GM23338 (cell line): Measurements from ENCODE around the gene CST9. TPM values are rescaled to one million over a fixed set of nuclear protein-coding genes. Genes with fewer than 3 reads are reported as not detected.
"Not testable (repeated sequence)": the region's sequence is repeated elsewhere in the genome, so short reads cannot be mapped to it uniquely, and the experiment has no call there.

Experiments used
- ATAC-seq: fragments of 200-7000 bp; cut with Tn5 transposase; 3 replicates; pipeline ENCODE4 v1.9.1; 2020
- DNase-seq: peaks from one replicate; pipeline ENCODE4 v3.0.0-alpha.2; 2015; ENCODE audit warnings: low spot score
- H2AFZ ChIP-seq: fragments of 200-600 bp; sonication (generic); 2 replicates; pipeline ENCODE4 v1.8.0; 2016; ENCODE audit warnings: antibody characterized with exemption, mild to moderate bottlenecking, moderate library complexity
- H3F3A ChIP-seq: fragments of 200-600 bp; sonication (generic); replicated peaks from 2 replicates; pipeline ENCODE4 v1.8.0; 2017; ENCODE audit warnings: antibody characterized with exemption, mixed run types, low read depth
- H3K27ac ChIP-seq: fragments of 200-600 bp; sonication (generic); 2 replicates; pipeline ENCODE4 v1.6.1; 2016; ENCODE audit warnings: low read depth
- H3K27me3 ChIP-seq: fragments of 200-600 bp; sonication (generic); 2 replicates; pipeline ENCODE4 v1.8.0; 2016; ENCODE audit warnings: mild to moderate bottlenecking, mixed run types, moderate library complexity; ENCODE audit not compliant: insufficient read depth
- H3K36me3 ChIP-seq: fragments of 200-600 bp; sonication (generic); 2 replicates; pipeline ENCODE4 v1.8.0; 2016; ENCODE audit warnings: mild to moderate bottlenecking; ENCODE audit not compliant: insufficient read depth
- H3K4me1 ChIP-seq: fragments of 200-600 bp; sonication (generic); 2 replicates; pipeline ENCODE4 v1.8.0; 2016; ENCODE audit warnings: mild to moderate bottlenecking, moderate library complexity; ENCODE audit not compliant: insufficient read depth
- H3K4me2 ChIP-seq: fragments of 200-600 bp; sonication (generic); 2 replicates; pipeline ENCODE4 v1.7.1; 2017; ENCODE audit warnings: mixed run types
- H3K4me3 ChIP-seq: fragments of 200-600 bp; sonication (generic); 2 replicates; pipeline ENCODE4 v1.6.1; 2016; ENCODE audit warnings: mixed run types
- H3K79me2 ChIP-seq: fragments of 200-600 bp; sonication (generic); replicated peaks from 2 replicates; pipeline ENCODE4 v1.8.0; 2017; ENCODE audit warnings: mild to moderate bottlenecking; ENCODE audit not compliant: insufficient read depth
- H3K9me2 ChIP-seq: fragments of 200-600 bp; sonication (generic); 2 replicates; pipeline ENCODE4 v1.8.0; 2017; ENCODE audit not compliant: insufficient read depth
- H4K20me1 ChIP-seq: fragments of 200-600 bp; sonication (generic); replicated peaks from 2 replicates; pipeline ENCODE4 v1.8.0; 2017; ENCODE audit warnings: mild to moderate bottlenecking; ENCODE audit not compliant: insufficient read depth
- H3K27ac Mint-ChIP-seq: 2 replicates; pipeline ENCODE4 v1.8.0; 2020; ENCODE audit warnings: inconsistent platforms, mild to moderate bottlenecking, moderate library complexity, mixed read lengths
- H3K27me3 Mint-ChIP-seq: 3 replicates; pipeline ENCODE4 v1.8.0; 2022; ENCODE audit warnings: low read depth, mild to moderate bottlenecking, moderate library complexity, mixed read lengths, inconsistent platforms; ENCODE audit not compliant: insufficient read depth, poor library complexity
- H3K36me3 Mint-ChIP-seq: 3 replicates; pipeline ENCODE4 v1.8.0; 2021; ENCODE audit warnings: low read depth, mild to moderate bottlenecking, inconsistent platforms, moderate library complexity, mixed read lengths
- H3K4me1 Mint-ChIP-seq: 3 replicates; pipeline ENCODE4 v1.8.0; 2020; ENCODE audit warnings: mild to moderate bottlenecking, inconsistent platforms, mixed read lengths
- H3K4me3 Mint-ChIP-seq: 3 replicates; pipeline ENCODE4 v1.8.0; 2021; ENCODE audit warnings: moderate library complexity, mild to moderate bottlenecking, inconsistent platforms, mixed read lengths
- H3K9me3 Mint-ChIP-seq: 3 replicates; pipeline ENCODE4 v1.8.0; 2020; ENCODE audit warnings: moderate library complexity, mild to moderate bottlenecking, inconsistent platforms, mixed read lengths
- CREB1 ChIP-seq: fragments of 250-450 bp; sonication (Bioruptor Pico); IDR thresholded peaks from 2 replicates; pipeline ENCODE4 v1.5.0; 2020; ENCODE audit warnings: low read depth, mild to moderate bottlenecking, moderate library complexity
- EZH2 ChIP-seq: fragments of 200-600 bp; sonication (generic); IDR thresholded peaks from one replicate; pipeline ENCODE4 v1.8.0; 2017; ENCODE audit warnings: antibody characterized with exemption, mild to moderate bottlenecking, low read depth; ENCODE audit not compliant: unreplicated experiment
- EZH2phosphoT487 ChIP-seq: fragments of 200-600 bp; sonication (generic); IDR thresholded peaks from one replicate; pipeline ENCODE4 v1.8.1; 2018; ENCODE audit warnings: antibody characterized with exemption; ENCODE audit not compliant: unreplicated experiment
- POLR2AphosphoS5 ChIP-seq: IDR thresholded peaks from 2 replicates; pipeline ENCODE4 v1.6.1; 2016; ENCODE audit warnings: antibody characterized with exemption, low read depth
- STAT1 ChIP-seq: IDR thresholded peaks from one replicate; pipeline ENCODE4 v1.6.1; 2016; ENCODE audit warnings: antibody characterized with exemption; ENCODE audit not compliant: unreplicated experiment
- ZNF462 ChIP-seq: fragments of 250-450 bp; sonication (Bioruptor Pico); IDR thresholded peaks from 2 replicates; pipeline ENCODE4 v1.5.0; 2020; ENCODE audit warnings: mild to moderate bottlenecking, moderate library complexity
- polyA plus RNA-seq: library from polyadenylated mRNA; unstranded; fragments of >200 nt; fragmentation: Nextera tagmentation; extraction: Ambion mirVana; gene quantifications from 2 replicates; pipeline ENCODE4 v1.2.1, GENCODE V29; 2016
- total RNA-seq: library from RNA; depleted of rRNA; stranded (reverse); fragments of >200 nt; shearing (Covaris generic); gene quantifications from 2 replicates; pipeline ENCODE4 v1.2.3, GENCODE V29; 2014
- TF ChIP-seq, protein P1 (sequence below): IDR thresholded peaks from one replicate; pipeline ENCODE4 v1.6.1; 2018; ENCODE audit warnings: antibody characterized with exemption; ENCODE audit not compliant: unreplicated experiment

The CST9 gene
- total and polyA plus RNA-seq, 2 experiments from 2014 or later, result not detected

DNA sequence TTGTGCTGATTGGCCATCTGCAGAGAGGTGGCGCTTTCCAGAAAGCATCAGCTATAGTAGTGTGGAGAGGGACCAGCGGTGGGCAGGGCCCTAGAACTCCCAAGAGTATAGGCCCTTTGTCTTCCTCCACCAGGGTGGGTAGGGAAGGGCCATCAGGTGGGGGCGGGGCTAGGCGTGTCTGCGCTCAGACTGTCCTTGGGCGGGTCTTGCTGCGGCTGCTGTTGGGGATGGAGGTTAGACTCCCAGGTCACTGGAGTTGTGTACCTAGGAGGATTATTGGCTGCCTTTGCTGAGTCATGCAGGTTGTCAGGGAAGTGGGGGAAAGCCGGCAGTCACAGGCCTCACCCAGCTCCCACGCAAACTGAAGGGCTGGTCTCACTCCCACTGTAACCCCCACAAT lies 23.9 kb downstream of the CST9 start:
- not testable (repeated sequence) for H3K27me3 ChIP-seq, H3K36me3 Mint-ChIP-seq, H3K4me3 Mint-ChIP-seq, H3K4me1 Mint-ChIP-seq, H3K36me3 ChIP-seq, H3K4me1 ChIP-seq, H2AFZ ChIP-seq, H3K9me2 ChIP-seq, H3K27ac ChIP-seq, H3K27ac Mint-ChIP-seq, H3K4me3 ChIP-seq, ATAC-seq, H3K9me3 Mint-ChIP-seq, H3K27me3 Mint-ChIP-seq, H3K79me2 ChIP-seq, H3F3A ChIP-seq, H3K4me2 ChIP-seq, H4K20me1 ChIP-seq
- DNase-seq, result peak; percentile 10

GRCh38 chr20:23574977-23575376 lies 30.7 kb downstream of the CST9 start:
- TF ChIP-seq EZH2 (no peak), POLR2AphosphoS5 (no peak)
- no peak overlapping the region for H3K4me3 ChIP-seq
- no peak overlapping the region for H3K27ac Mint-ChIP-seq
- H3F3A ChIP-seq, result no peaks in the 10 kb centered on the region
- H3K4me2 ChIP-seq, result no peak overlapping the region
- 0 out of 2 replicates have a peak, but pooled peaks cover 2% of the 10 kb centered on the region for H3K9me2 ChIP-seq
- H3K4me1 ChIP-seq, result no peaks in the 10 kb centered on the region
- no peak overlapping the region for H3K4me3 Mint-ChIP-seq
- H3K27me3 ChIP-seq, result no peaks in the 10 kb centered on the region
- DNase-seq (no peak), ATAC-seq (no peak)
- H3K27me3 Mint-ChIP-seq, result no peaks in the 10 kb centered on the region
- H4K20me1 ChIP-seq, result no peaks in the 10 kb centered on the region
- no peak overlapping the region for H3K27ac ChIP-seq
- H2AFZ ChIP-seq, result no peak overlapping the region
- no peaks in the 10 kb centered on the region for H3K4me1 Mint-ChIP-seq
- H3K36me3 ChIP-seq, result no peaks in the 10 kb centered on the region
- H3K36me3 Mint-ChIP-seq, result no peaks in the 10 kb centered on the region; the same call in 2 of the 3 replicates
- peaks cover 6% of the 10 kb centered on the region; the same call in 2 of the 3 replicates for H3K9me3 Mint-ChIP-seq
- H3K79me2 ChIP-seq, result no peaks in the 10 kb centered on the region

DNA sequence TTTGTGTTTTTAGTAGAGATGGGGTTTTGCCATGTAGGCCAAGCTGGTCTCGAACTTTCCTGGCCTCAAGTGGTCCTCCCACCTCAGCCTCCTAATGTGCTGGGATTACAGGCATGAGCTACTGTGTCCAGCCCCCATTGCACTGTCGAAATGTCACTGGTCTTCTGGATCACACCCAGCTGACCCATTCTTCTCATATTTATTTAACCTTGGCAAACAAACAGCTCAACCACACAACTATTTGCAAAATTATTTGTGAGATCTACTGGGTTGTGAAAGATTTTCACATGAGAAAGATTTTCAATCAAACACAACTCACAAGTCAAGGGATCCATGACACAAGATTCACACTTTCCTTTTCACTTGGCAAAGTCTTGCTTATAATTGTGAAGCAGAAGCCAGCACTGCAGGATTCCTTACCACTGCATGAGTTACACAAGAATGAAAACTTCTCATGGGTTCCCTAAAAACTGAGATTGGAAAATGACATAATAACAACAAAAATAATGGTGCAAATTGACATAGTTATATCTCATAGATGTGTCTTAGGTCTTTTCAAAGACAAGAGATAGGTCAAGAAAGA lies 35.4 kb downstream of the CST9 start:
- Histone ChIP-seq H3F3A (no peaks in the 10 kb centered on the region), H3K4me2 (no peak overlapping the region), H3K36me3 (no peaks in the 10 kb centered on the region), H3K9me2 (0 out of 2 replicates have a peak, but pooled peaks cover 2% of the 10 kb centered on the region), H4K20me1 (no peaks in the 10 kb centered on the region), H3K27me3 (no peaks in the 10 kb centered on the region), H3K4me1 (no peaks in the 10 kb centered on the region), H2AFZ (no peak overlapping the region), H3K27ac (no peak overlapping the region), H3K79me2 (no peaks in the 10 kb centered on the region), H3K4me3 (no peak overlapping the region)
- H3K27me3 Mint-ChIP-seq, result no peaks in the 10 kb centered on the region
- H3K27ac Mint-ChIP-seq, result no peak overlapping the region
- ATAC-seq (no peak), DNase-seq (no peak)
- peaks cover 6% of the 10 kb centered on the region; the same call in 1 of the 3 replicates for H3K9me3 Mint-ChIP-seq
- H3K36me3 Mint-ChIP-seq, result no peaks in the 10 kb centered on the region; the same call in 2 of the 3 replicates
- H3K4me1 Mint-ChIP-seq, result no peaks in the 10 kb centered on the region
- H3K4me3 Mint-ChIP-seq, result no peak overlapping the region
- TF ChIP-seq, protein P1, sequence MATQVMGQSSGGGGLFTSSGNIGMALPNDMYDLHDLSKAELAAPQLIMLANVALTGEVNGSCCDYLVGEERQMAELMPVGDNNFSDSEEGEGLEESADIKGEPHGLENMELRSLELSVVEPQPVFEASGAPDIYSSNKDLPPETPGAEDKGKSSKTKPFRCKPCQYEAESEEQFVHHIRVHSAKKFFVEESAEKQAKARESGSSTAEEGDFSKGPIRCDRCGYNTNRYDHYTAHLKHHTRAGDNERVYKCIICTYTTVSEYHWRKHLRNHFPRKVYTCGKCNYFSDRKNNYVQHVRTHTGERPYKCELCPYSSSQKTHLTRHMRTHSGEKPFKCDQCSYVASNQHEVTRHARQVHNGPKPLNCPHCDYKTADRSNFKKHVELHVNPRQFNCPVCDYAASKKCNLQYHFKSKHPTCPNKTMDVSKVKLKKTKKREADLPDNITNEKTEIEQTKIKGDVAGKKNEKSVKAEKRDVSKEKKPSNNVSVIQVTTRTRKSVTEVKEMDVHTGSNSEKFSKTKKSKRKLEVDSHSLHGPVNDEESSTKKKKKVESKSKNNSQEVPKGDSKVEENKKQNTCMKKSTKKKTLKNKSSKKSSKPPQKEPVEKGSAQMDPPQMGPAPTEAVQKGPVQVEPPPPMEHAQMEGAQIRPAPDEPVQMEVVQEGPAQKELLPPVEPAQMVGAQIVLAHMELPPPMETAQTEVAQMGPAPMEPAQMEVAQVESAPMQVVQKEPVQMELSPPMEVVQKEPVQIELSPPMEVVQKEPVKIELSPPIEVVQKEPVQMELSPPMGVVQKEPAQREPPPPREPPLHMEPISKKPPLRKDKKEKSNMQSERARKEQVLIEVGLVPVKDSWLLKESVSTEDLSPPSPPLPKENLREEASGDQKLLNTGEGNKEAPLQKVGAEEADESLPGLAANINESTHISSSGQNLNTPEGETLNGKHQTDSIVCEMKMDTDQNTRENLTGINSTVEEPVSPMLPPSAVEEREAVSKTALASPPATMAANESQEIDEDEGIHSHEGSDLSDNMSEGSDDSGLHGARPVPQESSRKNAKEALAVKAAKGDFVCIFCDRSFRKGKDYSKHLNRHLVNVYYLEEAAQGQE, result no peak
- TF ChIP-seq EZH2phosphoT487 (no peak), CREB1 (no peak), ZNF462 (CRISPR knock-in tag) (no peak), EZH2 (no peak), STAT1 (no peak)
